HT1080 (cell line): Measurements from ENCODE around the gene P2RY2. TPM values are rescaled to one million over a fixed set of nuclear protein-coding genes. Genes with fewer than 3 reads are reported as not detected.

Source experiments
- DNase-seq: peaks from one replicate; pipeline ENCODE4 v3.0.0-alpha.2; 2015; ENCODE audit warnings: low read depth
- polyA plus RNA-seq, 2 experiments: library from polyadenylated mRNA; depleted of rRNA; stranded (reverse); fragments of >200 nt; gene quantifications; 2 replicates each; pipeline ENCODE4 v1.2.3, GENCODE V29; 2015
- total RNA-seq: library from RNA; depleted of rRNA; stranded (reverse); fragments of >200 nt; shearing (Covaris generic); gene quantifications from 2 replicates; pipeline ENCODE4 v1.2.3, GENCODE V29; 2014; rRNA removed

P2RY2 gene
- total RNA-seq: 0.05 TPM in 1 of 2 replicates, not detected in the other
- not detected in 2 replicates for polyA plus RNA-seq (2015; cell fraction: cytosol; rRNA removed)
- polyA plus RNA-seq (2015; cell fraction: nucleus; rRNA removed): 0.07 TPM in 2 replicates

DNA sequence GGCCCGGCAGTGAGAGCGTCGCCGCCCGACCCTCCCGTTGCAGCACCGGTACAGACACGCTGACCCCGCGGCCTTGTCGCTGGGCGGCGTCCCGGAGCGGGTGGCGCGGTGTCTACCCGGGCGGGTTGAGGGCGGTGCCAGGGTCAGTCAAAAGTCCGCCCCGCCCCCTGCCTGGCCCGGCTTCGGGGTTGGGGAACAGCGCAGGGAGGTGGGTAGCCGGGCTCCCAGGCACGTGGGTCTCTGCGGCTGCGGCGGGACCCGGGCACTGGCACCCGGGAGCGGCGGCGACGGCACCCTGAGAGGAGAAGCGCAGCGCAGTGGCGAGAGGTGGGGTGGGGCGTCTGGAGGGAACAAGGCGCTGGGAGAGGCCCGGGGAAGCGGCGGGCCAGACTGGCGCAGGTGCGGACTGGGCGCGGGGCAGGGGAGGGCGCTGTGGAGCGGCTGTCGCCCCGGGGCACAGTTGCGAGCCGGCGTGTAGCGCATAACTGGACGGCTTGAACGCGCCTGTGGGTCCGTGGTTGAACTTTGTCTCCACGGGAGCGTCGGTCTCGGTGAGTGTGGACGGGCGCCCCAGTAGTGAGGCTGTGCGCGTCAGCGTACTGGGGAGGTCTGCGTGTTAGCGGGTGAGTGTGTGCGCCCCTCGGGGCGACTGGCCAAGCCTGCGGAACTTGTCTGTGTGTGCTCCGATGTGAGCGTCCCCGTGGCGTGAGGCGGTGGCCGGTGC, at the start of gene P2RY2:
Gene P2RY2 (plus strand): TSS at position 176 of the 724 bp plus-strand sequence. CDS start 15,879 bp downstream, outside the sequence.
- DNase-seq: no peak

DNA sequence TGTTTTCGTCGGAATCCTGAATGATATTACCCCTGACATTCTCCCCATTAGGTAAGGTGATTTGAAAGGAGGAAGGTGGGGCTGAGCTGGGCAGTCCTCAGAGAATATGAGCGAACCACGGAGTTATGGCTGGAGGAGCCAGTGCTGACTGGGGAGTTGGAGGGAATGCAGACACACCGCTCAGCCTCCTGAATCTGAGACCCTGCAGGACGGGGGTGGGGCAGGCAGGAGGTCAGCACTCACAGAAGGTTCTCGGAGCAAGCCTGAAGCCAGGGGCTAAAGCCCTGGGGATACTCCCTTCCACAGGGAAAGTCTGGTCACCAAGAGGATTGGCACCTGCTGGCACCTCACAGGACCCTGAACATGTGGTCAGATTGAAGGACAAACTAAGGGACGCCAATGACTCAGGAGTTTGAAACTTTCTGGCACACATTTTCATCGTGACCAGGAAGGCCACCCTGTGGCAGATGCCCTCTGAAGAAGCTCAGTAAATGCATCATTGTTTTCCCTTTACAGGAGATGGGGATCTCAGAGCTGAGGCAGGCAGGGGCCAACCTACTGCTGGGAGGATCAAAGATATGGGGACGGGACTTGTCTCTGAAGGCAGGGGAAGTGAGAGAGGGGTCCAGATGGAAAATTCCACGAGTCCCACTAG, 49.0 kb upstream of the P2RY2 start:
- DNase-seq: no peak

DNA sequence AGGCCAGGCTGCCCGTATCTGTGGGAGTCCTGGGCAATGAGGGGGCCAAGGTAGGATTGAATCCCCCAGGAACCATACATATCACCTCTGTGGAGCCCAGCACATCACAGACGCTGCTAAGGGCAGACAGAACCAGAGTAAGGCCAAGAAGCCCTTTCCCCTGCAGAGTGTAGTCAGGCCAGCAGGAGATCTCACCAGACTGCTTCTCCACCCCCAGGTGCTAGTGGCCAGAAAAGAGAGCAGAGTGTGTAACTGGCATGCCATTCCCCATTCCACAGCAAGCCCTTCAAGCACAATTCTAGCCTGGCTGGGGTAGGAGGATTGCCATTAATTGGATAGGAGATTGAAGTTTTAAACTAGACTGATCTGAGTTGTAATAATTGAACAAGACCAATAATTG, 47.9 kb upstream of the P2RY2 start:
- no peak for DNase-seq

DNA sequence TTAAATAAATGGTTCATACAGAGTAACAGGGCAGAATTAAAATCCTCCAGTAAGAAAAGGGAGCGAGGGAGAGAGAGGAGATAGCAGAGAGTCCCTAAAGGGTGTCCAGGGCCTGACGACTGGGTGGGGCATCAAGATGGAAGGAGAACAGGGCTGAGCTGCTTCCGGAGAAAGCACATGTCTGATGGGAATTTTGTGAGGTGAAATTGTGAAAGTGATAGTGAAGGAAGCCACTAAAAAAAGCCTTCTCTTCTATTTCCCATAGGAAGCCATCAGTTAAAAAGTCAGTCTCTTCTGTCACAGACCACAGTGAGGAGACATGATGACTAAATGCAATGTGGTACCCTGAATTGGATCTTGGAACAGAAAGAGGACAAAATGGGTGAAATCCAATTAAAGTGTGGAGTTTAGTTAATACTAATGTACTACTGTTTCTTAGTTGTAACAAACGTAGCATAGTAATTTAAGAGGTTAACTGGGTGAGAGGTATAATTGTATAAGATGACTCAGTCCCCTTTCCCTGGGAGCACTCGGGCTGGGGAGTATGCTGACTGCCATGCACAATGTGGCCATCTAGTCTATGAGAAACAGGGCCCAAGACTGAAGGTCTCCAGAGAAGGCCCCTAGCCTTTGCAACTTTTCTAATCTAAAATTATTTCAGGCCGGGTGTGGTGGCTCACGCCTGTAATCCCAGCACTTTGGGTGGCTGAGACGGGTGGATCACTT, 46.5 kb upstream of the P2RY2 start:
- peak; percentile 31 for DNase-seq

DNA sequence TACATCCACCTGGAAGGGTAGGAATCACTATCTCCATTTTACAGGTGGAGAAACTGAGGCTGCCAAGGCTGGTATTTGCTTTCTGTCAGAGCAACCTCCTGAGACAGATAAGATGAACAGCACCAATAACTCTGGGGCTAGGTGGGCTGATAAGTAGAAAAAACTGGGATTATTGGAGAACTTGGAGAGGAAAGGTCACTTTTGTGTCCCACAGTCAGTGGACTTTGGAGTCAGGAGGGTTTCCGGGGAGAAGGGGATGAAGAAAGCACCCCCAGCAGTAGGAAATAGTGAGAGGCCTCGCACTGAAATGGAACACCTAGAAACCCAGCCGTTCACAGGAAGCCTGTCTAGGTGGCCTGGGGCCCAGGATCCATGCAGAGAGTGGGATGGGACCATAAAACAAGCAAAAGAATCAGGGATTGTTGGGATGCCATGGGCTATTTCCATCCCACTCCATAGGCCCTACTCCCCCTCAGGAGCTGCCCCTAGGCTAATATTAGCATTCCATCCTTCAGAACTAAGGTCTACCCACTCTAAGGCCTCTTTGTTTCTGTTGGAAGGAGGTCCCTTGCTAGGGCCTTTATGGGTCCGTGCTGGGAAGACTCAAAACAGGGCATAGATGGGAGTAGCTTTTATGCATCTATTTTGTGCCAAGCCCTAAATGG, 45.0 kb upstream of the P2RY2 start:
- DNase-seq: no peak

DNA sequence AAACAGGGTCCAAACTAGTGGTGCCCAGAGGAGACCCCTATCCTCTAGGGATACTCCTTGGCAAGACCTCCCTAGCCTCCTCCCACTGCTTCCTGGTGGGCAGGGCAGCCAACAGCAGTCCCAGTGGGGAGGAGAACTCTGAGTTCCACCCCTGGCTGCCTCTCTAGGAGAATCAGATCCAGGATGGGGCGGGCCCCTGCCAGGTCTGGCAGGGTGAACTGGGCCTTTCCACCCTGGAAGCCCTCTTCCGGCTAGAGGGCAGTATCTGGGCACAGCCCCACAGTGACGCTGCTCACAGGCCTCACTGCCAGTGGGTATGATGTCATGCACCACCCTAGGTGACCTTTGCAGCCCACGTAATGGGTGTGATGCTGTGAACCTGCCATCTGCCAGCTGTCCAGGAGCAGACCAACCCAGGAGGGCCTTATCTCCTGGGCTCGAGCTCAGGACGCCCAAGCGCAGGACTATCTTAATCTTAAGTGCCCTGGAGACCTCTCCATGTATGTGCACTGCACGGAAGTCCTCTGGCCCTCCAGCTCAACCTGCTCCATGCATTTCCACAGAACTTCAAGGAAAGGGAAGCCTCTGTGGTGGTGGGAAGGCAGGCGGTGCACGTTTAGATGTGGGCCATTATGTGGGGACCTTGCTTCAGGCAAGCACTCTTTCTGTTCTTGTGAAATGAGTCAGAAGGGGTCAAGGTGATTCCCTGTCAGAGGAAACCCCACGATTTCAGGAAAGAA, 44.2 kb upstream of the P2RY2 start:
- no peak for DNase-seq

DNA sequence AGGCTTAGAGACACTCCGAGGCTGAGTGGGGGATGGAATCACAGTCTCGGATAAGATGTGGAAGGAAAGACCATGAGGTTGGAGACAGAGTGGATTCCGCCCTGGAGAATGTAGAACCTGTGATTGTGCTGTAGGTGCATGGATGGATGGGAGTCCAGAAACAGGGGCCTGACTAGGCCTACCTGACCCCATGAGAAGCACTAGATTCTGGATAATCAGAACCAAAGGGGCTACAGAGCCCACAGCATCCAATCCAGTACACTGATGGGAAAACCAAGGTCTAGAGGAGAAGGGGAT, 43.6 kb upstream of the P2RY2 start:
- DNase-seq: no peak

DNA sequence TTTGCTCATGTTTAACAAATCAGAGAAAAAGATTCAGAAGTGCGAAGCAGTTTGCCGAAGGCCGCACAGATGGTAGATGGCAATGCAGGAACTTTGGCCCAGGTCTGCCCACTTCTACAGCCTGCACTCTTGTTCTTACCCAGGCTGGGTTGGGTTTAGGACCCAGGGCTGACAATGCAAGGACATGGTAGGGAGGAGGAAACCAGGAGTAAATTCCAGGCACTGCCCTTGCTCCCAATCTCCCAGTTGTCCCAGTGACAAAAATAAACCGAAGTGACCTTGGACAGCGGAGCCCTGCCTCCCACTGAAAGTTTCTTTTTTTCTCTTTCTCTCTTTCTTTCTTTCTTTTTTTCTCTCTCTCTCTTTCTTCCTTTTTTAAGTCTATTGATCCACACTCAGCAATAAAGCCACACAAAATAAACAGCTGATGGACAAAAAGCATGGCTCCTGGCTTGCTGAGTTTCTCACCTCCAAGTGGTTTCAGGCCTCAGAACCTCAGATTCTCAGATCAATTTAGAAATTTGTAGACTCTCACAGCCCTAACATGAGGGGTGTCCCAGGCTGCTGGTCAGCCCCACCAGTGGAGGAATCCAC, 42.4 kb upstream of the P2RY2 start:
- no peak for DNase-seq

DNA sequence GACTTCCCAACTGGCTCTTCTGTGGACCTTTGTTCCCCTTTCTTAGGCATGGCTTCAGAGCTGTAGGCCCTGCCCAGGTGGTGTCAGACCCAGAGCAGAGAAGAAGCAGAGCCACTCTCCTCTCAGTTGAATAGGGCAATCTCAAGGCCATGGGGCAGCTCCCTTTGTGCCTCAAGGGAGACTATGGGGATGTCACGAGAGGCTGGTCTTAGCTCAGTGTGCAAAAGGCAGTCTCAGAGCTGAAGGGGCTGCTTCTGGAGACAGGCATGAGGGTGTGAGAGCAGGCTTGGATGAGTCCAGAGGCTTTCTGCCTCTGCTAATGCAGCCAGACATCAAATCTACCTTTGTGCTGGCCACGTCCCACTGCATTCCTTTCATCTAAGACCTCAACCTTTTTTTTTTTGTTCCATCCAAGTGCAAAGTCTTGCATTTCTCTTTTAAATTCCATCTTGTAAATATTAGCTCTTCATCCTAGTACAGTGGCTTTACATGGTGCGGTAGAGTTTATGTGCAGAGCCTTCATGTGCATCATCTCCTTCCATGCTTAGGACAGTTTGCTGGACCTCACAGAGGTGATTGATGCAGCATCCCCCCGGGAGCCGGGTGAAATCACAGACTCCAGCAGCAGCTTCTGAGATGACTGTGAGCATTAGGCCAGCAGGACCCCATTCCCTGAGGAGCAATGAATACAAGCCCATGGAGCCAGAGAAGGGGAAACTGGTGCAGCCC, 41.8 kb upstream of the P2RY2 start:
- DNase-seq: no peak

DNA sequence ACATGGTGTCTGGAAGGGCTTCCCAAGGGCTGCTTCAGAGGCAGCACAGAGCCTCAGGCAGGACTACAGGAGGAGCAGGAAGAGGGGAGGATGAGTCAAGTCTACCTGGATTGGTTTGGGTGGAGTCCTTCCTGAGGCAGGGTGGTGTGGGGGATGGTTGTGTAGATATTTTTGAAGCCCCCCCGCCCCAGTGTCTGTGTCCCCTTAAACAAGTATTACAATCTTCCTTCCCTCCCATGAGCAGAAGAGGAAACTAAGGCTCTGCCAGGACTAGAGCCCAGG, 41.3 kb upstream of the P2RY2 start:
- DNase-seq: no peak

DNA sequence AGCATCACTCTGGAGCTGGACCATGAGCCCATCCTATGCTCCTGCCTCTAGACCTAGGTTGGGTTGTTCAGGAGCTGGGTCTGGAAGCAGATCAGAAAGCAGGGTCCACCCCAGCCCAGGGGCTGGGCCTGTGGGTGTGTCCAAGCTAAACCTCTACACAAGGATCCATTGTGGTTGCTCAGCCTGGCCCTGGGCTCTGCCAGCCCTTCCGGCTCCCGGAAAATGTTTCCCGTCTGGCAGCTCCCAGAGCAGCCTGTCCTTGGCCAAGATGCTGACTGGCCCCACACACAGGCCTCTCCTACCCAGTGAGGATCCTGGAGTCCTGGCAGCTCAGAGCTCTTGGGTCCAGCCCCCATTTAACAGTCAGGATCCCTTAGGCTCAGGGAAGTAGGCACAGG, 40.7 kb upstream of the P2RY2 start:
- peak; percentile 91 for DNase-seq

DNA sequence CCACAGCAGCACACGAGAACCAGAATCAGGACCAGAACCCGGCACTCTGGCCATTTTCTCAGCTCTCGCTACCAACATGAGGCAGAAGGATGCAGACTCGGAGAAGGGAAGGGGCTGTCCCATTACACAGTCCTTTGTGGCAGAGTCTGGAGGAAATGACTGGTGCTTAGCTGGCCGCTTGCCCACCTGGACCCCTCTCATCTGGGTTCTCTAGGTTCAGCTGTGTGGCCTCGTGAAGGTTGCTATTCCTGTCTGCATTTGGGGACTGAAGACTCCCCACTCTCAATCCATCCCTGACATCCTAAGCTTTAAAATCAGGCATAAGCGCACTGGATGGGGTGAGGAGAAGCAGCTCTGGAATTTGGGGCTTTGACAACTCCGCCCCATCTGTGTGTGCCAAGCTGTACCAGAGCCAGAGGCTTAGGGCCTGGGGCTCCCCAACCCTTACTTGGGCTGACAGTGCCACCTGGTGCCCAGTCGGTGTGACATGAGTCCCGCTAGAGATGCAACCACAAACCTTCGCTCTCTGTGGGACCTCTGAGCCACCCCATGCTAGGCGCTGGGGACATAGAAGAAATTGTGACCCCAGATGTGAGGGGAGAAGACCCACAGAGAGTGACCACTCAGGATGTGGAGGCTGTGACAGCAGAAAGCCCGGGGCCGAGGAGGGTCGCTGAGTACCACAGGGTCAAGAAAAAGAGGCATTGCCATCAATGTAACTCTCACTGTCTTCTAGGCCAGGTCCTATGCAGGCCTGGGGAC, 40.1 kb upstream of the P2RY2 start:
- peak; percentile 88 for DNase-seq

DNA sequence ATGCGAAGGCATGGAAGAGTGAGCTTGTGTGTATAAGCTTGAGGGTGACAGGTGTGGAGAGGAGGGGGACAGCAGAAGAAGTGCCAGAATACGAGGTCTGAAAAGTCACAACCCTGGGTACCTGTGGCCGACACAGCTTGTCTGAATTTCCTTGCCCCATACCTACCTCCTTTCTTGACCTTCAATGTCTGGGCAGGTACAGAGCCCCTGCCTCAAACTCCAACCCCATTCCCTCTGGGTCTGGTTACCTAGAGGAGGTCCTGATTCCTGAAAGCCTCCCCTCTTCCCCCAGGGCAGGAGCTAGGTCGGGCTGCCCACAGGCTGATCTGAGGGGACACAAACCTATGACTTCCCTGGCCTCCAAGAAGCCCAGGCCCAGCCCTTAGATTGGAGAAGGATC, 39.4 kb upstream of the P2RY2 start:
- DNase-seq: no peak

DNA sequence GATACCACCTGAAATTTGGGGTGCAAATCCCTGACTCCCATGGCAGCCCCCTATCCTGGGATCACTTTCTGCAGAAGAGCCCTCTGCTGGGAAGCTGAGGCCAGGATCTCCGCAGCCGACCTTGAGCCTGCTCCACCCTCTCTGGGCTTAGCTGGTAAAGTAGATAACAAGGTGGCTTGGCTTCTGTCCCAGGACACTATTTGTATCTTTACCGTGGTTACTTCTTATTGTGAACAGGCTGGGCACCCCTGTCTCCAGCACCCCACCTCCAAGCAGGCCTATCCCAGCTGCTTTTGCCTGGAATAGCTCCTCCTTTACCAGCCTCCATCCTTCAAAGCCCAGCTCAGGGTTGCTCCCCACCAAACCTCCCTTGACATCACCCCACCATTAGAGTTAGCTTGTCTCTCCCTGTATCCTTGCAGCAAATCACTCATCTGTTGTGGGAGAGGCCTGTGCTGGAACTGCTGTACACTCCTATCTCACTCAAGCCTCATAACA, 35.2 kb upstream of the P2RY2 start:
- no peak for DNase-seq

DNA sequence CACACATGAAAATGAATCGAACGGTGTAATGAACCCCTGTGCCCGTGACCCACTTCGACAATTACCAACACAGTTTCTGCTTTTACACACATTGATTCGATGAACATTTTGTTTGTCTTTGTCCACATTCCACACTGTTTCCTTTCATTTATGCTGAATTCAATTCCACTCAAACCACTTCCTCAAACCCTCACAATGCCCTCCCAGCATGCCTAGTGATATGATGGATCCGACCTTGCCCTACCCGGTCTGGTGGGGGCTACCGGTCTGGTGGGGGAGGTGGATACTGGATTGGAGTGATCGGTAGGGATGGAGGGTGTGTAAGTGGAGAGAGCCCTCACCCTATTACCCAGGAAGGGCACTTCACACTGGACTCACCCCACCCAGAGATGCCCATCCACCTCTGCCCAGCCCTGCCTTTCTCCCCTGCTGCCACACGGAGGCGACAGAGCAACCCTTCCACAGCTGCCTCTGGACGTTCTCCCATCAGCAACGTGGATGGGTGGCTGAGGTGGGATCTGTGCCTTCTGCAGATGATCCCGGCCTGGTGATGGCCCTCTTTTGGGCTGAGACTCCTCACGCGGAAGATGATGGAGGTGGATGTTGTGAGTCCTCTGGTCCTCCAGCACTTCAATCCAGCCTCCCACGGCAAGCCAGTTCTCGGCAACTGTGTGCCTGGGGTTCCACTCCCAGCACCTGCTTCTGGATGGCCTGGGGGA, 33.0 kb upstream of the P2RY2 start:
- peak; percentile 83 for DNase-seq

DNA sequence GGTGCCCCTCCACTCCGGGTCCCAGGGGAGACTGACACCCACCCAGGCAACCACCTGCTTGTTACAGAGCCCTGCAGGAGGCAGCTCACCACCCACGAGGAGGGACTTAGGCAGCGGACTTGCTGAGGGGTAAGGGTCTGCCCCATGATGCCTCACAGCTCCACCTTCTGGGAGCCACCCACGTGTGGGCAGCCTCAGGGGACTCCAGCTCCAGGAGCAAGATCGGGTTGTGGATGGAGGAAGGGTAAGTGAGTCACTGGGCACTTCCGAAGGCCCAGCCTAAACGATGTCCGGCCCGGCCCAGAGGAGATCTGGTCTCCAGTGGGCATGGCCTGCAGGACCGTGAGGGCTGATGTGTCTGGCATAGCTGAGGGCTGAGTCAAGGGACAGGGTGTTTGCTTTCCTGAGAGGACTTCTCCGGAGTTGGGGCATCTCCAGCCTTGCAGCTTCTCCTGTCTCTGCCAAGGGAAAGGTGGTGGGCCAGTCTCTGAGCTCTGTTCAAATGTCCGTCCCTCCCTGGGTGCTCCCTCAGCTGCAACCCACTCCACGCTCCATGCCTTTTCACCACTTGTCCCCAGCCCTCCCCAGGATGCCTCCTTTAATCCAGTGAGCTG, 32.3 kb upstream of the P2RY2 start:
- DNase-seq: peak; percentile 96

DNA sequence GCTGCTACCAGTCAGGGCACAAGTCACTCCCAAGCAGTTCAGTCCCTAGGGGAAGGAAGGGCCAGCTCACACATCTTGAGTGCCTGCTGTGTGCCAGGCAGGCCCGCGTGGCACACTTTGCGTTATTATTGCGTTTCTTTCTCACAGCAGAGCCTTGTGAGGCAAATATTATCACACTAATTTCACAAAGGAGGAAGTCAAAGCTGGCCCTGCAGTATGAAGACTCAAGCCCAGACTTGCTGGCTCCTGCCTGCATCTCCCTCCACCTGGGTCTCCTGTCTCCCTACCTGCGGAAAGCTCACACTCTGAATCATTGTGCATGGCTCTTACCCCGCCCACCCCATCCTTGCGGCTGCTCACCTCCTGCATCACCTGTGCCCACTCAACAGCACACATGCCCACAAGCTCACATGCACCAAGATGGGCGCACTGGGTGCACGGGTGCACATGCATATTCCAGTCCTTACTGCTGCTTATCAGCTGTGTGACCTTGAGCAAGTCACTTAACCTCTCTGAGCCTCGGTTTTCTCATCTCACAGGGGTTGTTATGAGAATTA, 31.7 kb upstream of the P2RY2 start:
- DNase-seq: no peak

DNA sequence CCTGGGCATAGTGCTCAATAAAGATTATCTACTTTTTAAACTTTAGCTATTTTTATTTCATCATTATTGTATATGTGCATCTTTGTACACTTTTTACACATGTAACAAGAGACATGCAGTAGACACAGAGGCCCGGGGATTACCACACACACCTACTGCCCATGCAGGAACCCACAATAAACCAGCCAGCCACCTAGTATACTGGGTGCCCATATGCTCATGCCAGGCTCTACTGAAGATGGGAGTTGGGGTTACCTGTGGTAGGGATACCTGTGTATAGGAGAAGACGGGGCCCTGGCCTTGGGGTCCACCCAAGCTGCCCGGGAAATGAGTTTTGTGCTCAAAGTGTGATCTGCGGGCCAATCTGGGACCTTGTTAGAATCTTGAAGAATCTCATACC, 31.2 kb upstream of the P2RY2 start:
- DNase-seq: no peak
